SH-SY5Y (cell line): ENCODE data around the gene DHX35.

Experiments
- GATA2 ChIP-seq: IDR thresholded peaks from 2 replicates; pipeline ENCODE4 v1.6.1; 2011; ENCODE audit warnings: mild to moderate bottlenecking, low read depth, low read length
- GATA3 ChIP-seq: IDR thresholded peaks from 2 replicates; pipeline ENCODE4 v1.6.1; 2011; ENCODE audit warnings: low read depth, mild to moderate bottlenecking, low read length, moderate library complexity

The DHX35 gene

GRCh38 chr20:39070484-39071231 lies 108.5 kb downstream of the DHX35 start:
- TF ChIP-seq GATA2 (no peak), GATA3 (no peak)

GRCh38 chr20:39072132-39072531 lies 110.0 kb downstream of the DHX35 start:
- TF ChIP-seq GATA2 = no peak
- no peak for TF ChIP-seq GATA3

- no peak for TF ChIP-seq GATA2
- no peak for TF ChIP-seq GATA3
Measured at GRCh38 chr20:39072653-39073052, 110.5 kb downstream of the DHX35 start.

- TF ChIP-seq GATA3 = no peak
- no peak for TF ChIP-seq GATA2
Measured at GRCh38 chr20:39075731-39076130, 113.6 kb downstream of the DHX35 start.

- TF ChIP-seq GATA2 (no peak), GATA3 (no peak)
Measured at GRCh38 chr20:39076958-39077357, 114.8 kb downstream of the DHX35 start.

GRCh38 chr20:39080326-39080725 lies 118.2 kb downstream of the DHX35 start:
- no peak for TF ChIP-seq GATA3
- no peak for TF ChIP-seq GATA2

GRCh38 chr20:39081255-39081654 lies 119.1 kb downstream of the DHX35 start:
- TF ChIP-seq GATA2 (no peak), GATA3 (no peak)

- no peak for TF ChIP-seq GATA2
- no peak for TF ChIP-seq GATA3
Measured at GRCh38 chr20:39082622-39083398, 120.7 kb downstream of the DHX35 start.

- TF ChIP-seq GATA2 = no peak
- TF ChIP-seq GATA3 = no peak
Measured at GRCh38 chr20:39083761-39084160, 121.6 kb downstream of the DHX35 start.

- TF ChIP-seq GATA3 (no peak), GATA2 (no peak)
Measured at GRCh38 chr20:39089029-39089428, 126.9 kb downstream of the DHX35 start.
